A673 (cell line): ENCODE results near the gene TEX2. TPM values are rescaled to one million over a fixed set of nuclear protein-coding genes. Genes with fewer than 3 reads are reported as not detected.

Experiments used
- BruUV-seq: library from RNA; stranded (reverse); fragments of 400-500 nt; replicated peaks from 2 replicates; lab custom pipeline; 2021; lab: Mats Ljungman, UMichigan
- CTCF ChIA-PET: fragments of 300-600 bp; sonication (Branson Sonifier 250); formaldehyde crosslinking; loops from one replicate; lab custom pipeline; 2022; ENCODE audit warnings: antibody characterized with exemption; lab: Charles Lee
- POLR2A ChIA-PET: fragments of 300-600 bp; sonication (Branson Sonifier 250); formaldehyde crosslinking; loops from one replicate; lab custom pipeline; 2022; ENCODE audit warnings: antibody characterized with exemption; ENCODE audit not compliant: low non-redundant PET; lab: Charles Lee
- DNase-seq: peaks from one replicate; pipeline ENCODE4 v3.0.0-alpha.2; 2015; ENCODE audit warnings: low spot score
- H3K27ac ChIP-seq: fragments of 200-600 bp; sonication (generic); 2 replicates; pipeline ENCODE4 v1.5.1; 2016; ENCODE audit warnings: mixed run types, low read depth, mild to moderate bottlenecking, mixed read lengths, antibody characterized with exemption, low read length; ENCODE audit not compliant: poor library complexity, severe bottlenecking
- H3K27me3 ChIP-seq: fragments of 200-600 bp; sonication (generic); replicated peaks from 2 replicates; pipeline ENCODE4 v1.6.1; 2017; ENCODE audit warnings: mixed run types, low read depth, mild to moderate bottlenecking, mixed read lengths, antibody characterized with exemption, low read length; ENCODE audit not compliant: insufficient read depth, poor library complexity
- H3K36me3 ChIP-seq: fragments of 200-600 bp; sonication (generic); 2 replicates; pipeline ENCODE4 v1.6.1; 2016; ENCODE audit warnings: mixed run types, mild to moderate bottlenecking, mixed read lengths, antibody characterized with exemption, low read length; ENCODE audit not compliant: insufficient read depth, poor library complexity, severe bottlenecking
- H3K4me1 ChIP-seq: fragments of 200-600 bp; sonication (generic); 2 replicates; pipeline ENCODE4 v1.6.1; 2017; ENCODE audit warnings: mixed run types, mild to moderate bottlenecking, mixed read lengths, antibody characterized with exemption, low read length; ENCODE audit not compliant: insufficient read depth, poor library complexity, severe bottlenecking
- H3K4me3 ChIP-seq: fragments of 200-600 bp; sonication (generic); 2 replicates; pipeline ENCODE4 v1.5.1; 2016; ENCODE audit warnings: low read depth, mixed run types, mild to moderate bottlenecking, mixed read lengths, low read length; ENCODE audit not compliant: poor library complexity, severe bottlenecking
- H3K9me3 ChIP-seq: fragments of 200-600 bp; sonication (generic); 2 replicates; pipeline ENCODE4 v1.6.1; 2016; ENCODE audit warnings: mixed run types, low read depth, mild to moderate bottlenecking, mixed read lengths, antibody characterized with exemption, low read length; ENCODE audit not compliant: poor library complexity, severe bottlenecking
- EZH2 ChIP-seq: fragments of 200-600 bp; sonication (generic); IDR thresholded peaks from 2 replicates; pipeline ENCODE4 v1.6.1; 2017; ENCODE audit warnings: borderline replicate concordance, low read depth, mild to moderate bottlenecking, mixed read lengths, antibody characterized with exemption, low read length; ENCODE audit not compliant: poor library complexity, severe bottlenecking
- intact Hi-C: fragments of 100-400 bp; cut with micrococcal nuclease; formaldehyde crosslinking; loops from one replicate; pipeline ENCODE4 v1.10.0; 2022; ENCODE audit not compliant: unreplicated experiment
- total RNA-seq: library from RNA; stranded (reverse); gene quantifications from 2 replicates; pipeline ENCODE4 v1.2.3, GENCODE V29; 2021
- TF ChIP-seq, protein P1 (sequence below): fragments of 300-800, 200-600 bp; sonication (generic); conservative IDR thresholded peaks from 2 replicates; pipeline ENCODE4 v1.5.1; 2017; ENCODE audit warnings: low read depth, mild to moderate bottlenecking, antibody characterized with exemption, low read length, moderate library complexity, mixed read lengths

TEX2 gene
- total RNA-seq, 1 experiment from 2014 or later = 16.1 TPM

DNA sequence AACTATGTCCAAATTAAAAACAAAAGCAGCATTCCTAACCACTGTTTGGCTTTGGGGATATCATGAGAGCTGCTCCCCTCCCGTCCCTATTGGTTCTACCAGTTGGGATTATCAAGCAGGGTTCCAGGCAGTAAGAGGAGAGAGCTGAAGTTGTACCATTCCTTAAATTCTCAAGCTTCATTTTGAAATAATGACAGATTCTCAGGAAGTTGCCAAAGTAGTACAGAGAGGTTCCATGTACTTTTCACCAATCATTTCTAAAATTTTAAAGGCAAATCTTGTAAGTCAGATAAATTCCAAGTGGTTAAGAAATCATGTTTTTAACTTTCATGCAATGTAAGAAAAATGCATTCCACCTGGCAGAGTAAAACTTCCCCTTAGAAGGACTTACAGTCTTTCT is 36.9 kb downstream of the TEX2 start:
- ChIA-PET CTCF (no interaction called here), POLR2A (no interaction called here)
- Histone ChIP-seq H3K4me3 (no peak overlapping the region), H3K9me3 (no peaks in the 10 kb centered on the region), H3K36me3 (no peaks in the 10 kb centered on the region), H3K27me3 (no peaks in the 10 kb centered on the region), H3K4me1 (no peaks in the 10 kb centered on the region), H3K27ac (no peak overlapping the region)
- TF ChIP-seq, protein P1, sequence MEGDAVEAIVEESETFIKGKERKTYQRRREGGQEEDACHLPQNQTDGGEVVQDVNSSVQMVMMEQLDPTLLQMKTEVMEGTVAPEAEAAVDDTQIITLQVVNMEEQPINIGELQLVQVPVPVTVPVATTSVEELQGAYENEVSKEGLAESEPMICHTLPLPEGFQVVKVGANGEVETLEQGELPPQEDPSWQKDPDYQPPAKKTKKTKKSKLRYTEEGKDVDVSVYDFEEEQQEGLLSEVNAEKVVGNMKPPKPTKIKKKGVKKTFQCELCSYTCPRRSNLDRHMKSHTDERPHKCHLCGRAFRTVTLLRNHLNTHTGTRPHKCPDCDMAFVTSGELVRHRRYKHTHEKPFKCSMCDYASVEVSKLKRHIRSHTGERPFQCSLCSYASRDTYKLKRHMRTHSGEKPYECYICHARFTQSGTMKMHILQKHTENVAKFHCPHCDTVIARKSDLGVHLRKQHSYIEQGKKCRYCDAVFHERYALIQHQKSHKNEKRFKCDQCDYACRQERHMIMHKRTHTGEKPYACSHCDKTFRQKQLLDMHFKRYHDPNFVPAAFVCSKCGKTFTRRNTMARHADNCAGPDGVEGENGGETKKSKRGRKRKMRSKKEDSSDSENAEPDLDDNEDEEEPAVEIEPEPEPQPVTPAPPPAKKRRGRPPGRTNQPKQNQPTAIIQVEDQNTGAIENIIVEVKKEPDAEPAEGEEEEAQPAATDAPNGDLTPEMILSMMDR = no peak
- no peak for TF ChIP-seq EZH2
- no TSS peak for BruUV-seq
- intact Hi-C loops = no loop called here
- DNase-seq = no peak

DNA sequence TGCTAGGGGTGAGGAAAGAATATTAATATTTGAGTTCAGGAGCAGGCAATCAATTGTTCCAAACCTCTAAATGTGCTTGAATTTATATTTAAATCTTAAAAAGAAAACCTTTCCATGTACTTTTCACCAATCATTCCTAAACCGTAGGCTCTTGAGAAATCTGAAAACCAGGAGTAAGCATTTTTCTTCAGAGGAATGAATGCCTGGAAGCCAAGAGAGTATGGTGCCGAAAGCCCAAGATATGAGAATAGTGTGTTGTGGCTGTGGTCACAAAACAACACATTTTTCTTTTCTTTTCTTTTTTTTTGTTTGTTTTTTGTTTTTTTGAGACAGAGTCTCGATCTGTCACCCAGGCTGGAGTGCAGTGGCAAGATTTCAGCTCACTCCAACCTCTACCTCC is 37.6 kb downstream of the TEX2 start:
- no peaks in the 10 kb centered on the region for H3K4me1 ChIP-seq
- H3K36me3 ChIP-seq = no peaks in the 10 kb centered on the region
- ChIA-PET CTCF (no interaction called here), POLR2A (no interaction called here)
- no peaks in the 10 kb centered on the region for H3K27me3 ChIP-seq
- no peak for DNase-seq
- H3K27ac ChIP-seq = no peak overlapping the region
- no TSS peak for BruUV-seq
- H3K4me3 ChIP-seq = no peak overlapping the region
- TF ChIP-seq EZH2 = no peak
- TF ChIP-seq, protein P1 = no peak
- intact Hi-C loops = no loop called here
- H3K9me3 ChIP-seq = no peaks in the 10 kb centered on the region

DNA sequence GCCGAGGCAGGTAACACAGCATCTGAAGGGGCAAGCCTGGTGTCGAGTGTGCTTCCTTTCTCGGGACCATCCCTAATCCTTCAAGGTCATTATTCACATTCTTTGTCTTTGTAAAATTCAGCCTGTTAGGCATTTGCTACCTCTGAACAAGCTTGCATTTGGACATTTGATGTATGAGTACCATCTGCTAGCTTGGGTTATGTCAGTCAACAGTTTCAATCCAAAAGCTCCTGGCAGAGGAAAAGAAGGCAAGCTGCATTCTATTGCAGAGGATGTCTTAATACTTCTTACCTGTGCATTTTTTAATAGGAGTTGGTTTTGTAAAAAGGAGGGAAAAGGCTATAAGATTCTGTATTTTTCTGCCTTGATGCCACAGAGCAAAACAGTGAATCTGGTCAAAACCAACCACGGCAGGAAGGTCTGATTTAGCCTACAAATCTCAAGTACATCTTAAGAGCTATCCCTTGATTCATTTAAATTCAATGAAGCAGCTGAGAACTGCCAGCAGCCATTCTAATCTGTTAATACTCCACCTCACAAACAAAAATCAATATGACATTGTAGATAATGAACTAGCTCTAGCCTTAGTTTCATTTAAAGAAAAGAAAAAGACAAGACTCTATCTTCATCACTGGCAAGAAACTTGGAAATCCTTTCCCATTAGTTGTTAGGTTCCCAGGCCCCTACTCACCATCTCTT is 39.0 kb downstream of the TEX2 start:
- CTCF ChIA-PET = no interaction called here
- POLR2A ChIA-PET = no interaction called here
- Histone ChIP-seq H3K27ac (no peak overlapping the region), H3K36me3 (no peaks in the 10 kb centered on the region), H3K4me3 (no peak overlapping the region), H3K27me3 (no peaks in the 10 kb centered on the region), H3K9me3 (no peaks in the 10 kb centered on the region), H3K4me1 (no peaks in the 10 kb centered on the region)
- intact Hi-C loops = no loop called here
- no peak for DNase-seq
- BruUV-seq = no TSS peak
- TF ChIP-seq EZH2 = no peak
- TF ChIP-seq, protein P1 = no peak
